ENCODE results near the gene FOXJ3.
"Not testable (repeated sequence)": the region's sequence is repeated elsewhere in the genome, so short reads cannot be mapped to it uniquely, and the experiment has no call there.

DNA sequence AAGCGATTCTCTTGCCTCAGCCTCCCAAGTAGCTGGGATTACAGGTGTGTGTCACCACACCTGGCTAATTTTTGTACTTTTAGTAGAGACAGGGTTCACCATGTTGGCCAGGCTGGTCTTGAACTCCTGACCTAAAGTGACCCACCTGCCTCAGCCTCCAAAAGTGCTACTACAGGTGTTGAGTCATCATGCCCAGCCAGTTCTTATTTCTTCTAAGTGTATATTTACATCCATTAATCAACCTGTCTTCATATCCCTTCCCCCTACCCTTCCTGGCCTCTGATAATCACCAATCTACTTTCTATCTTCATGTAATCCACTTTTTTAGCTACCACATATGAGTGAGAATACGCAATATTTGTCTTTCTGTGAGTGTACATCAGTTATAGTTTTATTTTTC lies 128.1 kb downstream of the FOXJ3 start:
- TF ChIP-seq, protein P1, sequence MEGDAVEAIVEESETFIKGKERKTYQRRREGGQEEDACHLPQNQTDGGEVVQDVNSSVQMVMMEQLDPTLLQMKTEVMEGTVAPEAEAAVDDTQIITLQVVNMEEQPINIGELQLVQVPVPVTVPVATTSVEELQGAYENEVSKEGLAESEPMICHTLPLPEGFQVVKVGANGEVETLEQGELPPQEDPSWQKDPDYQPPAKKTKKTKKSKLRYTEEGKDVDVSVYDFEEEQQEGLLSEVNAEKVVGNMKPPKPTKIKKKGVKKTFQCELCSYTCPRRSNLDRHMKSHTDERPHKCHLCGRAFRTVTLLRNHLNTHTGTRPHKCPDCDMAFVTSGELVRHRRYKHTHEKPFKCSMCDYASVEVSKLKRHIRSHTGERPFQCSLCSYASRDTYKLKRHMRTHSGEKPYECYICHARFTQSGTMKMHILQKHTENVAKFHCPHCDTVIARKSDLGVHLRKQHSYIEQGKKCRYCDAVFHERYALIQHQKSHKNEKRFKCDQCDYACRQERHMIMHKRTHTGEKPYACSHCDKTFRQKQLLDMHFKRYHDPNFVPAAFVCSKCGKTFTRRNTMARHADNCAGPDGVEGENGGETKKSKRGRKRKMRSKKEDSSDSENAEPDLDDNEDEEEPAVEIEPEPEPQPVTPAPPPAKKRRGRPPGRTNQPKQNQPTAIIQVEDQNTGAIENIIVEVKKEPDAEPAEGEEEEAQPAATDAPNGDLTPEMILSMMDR (IDR thresholded peaks at IDR 0.05) = not testable (repeated sequence)
- not testable (repeated sequence) for TF ChIP-seq POLR2A (IDR thresholded peaks at IDR 0.05)

All from vagina (tissue), 2 donors.